HG02885 (cell line): ENCODE measurements around the gene TMEM63C.

Experiments used
- ATAC-seq: cut with Tn5 transposase; IDR thresholded peaks from one replicate; pipeline ENCODE4 v1.9.1; 2021; ENCODE audit warnings: mild to moderate bottlenecking; ENCODE audit not compliant: unreplicated experiment, poor library complexity

TMEM63C gene

DNA sequence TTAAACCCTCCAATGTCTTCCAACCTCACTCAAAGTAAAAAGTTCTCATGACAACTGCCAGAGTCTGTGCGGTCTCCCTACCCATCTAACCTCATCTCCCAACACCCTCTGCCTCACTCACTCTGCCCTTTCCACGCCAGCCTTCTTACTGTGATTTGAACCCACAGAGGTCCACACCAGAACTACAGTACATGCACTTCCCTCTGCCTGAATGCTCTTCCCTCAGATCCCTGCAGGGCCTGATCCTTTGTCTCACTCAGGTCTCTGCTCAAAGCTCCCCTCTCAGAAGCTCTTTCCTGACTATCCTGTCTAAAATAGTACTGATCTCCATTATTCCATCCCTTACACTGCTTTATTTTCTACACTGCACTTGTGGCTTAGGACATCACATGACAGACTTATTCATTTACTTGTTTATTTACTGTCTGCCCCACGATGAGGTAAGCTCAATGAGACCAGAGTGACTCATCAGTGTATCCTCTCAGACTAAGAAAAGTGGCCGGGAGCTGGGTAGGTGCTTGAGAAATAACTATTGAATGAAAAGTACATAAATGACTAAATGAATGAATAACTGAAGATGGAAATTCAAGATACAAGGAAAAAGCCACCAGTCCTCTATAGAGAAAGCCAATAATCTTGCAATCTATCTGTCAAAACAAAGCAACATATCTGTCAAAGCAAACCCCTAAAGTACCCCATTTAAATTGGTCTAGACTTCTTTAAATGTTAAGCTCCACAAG is 122.0 kb downstream of the TMEM63C start:
- ATAC-seq = no peak

DNA sequence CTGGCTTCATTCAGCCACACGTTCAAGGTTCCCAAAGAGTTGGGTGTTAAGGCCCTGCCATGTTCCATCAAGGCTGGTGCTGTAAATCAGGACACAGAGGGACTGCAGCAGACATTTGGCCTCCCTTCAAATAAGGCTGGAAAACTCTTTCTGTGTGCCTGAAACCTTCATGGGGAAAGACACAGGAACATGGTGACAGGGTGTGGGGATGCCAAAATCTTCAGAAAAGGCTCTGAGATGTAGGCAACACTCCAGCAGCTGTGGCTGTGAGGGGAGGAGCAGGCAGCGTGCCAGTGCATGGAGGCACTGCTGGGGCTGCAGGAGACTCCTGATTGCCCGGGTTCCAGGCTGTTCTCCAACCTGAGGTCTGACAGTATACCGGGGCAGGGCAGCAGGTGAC is 124.1 kb downstream of the TMEM63C start:
- no peak for ATAC-seq

DNA sequence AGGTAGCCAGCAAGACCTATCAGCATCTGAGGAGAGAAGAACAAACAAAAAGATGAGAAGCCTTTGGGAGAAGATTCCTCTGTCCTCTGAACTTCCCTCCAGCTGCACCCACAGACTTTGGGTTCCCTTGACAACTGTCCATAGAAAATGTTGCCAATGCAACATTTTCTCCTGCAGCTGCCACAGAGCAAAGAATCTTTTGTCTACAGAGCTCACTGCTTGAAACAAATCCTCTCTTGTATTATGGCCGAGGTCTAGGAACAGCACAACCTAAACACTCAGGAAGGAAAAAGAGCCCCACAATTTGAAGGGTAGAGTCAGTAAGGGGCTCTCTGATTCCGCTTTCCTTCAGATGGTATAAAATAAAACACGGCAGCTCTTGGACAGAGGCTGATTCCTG is 124.8 kb downstream of the TMEM63C start:
- no peak for ATAC-seq

DNA sequence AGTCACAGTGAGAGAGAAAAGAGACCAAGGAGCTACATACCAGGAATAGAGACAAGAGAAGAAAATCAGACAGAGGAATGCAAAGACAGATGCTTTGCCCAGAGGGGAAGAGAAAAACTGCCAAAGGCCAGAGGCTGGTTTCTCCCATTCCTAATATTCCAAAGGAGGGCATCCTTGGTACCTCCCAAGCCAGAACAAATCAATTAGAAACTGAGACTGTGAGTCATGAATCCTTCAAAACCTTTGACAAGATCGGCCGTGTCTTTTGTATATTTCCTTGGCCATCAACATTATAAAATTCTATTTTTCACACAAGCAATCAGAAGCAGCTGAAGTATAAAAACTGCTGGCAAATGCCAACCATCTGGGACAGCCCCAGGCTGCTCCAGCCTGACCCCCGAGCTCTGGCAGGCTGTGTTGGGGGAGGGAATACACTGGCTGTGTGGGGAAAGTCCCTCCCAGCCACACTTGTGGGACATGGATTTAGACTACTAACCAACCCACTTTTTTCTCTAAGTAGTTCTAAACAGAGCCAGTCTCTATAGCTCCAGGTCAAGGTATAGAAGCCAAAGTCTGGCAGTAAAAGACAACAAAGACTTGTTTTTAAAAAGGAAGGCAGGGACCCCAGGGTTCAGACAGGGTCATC is 125.4 kb downstream of the TMEM63C start:
- ATAC-seq = no peak
